Breast epithelium (tissue), 4 donors: ENCODE data around the gene MYOT. TPM values are rescaled to one million over a fixed set of nuclear protein-coding genes. Genes with fewer than 3 reads are reported as not detected.

Experiments
- DNase-seq, 2 donors: peaks; one replicate each; pipeline ENCODE4 v3.0.0-alpha.2; 2019; ENCODE audit warnings: low spot score in 2 of 2
- H3K27ac ChIP-seq, 2 donors: fragments of 200-600 bp; sonication (generic) in 1 of 2; one replicate each; pipeline ENCODE4 v1.5.1; 2016 to 2019; ENCODE audit warnings: mild to moderate bottlenecking in 1 of 2
- H3K27me3 ChIP-seq, 2 donors: fragments of 200-600 bp; sonication (generic) in 1 of 2; one replicate each; pipeline versions ENCODE4 v1.5.1 to v1.6.0; 2017 to 2019; ENCODE audit warnings: control low read depth in 1 of 2, mild to moderate bottlenecking in 1 of 2
- H3K36me3 ChIP-seq: fragments of 200-600 bp; one replicate; pipeline ENCODE4 v1.5.1; 2019
- H3K4me1 ChIP-seq, 2 donors: fragments of 200-600 bp; sonication (generic); one replicate each; pipeline ENCODE4 v1.5.1; 2016 to 2019; ENCODE audit warnings: control low read depth in 1 of 2
- H3K4me3 ChIP-seq, 3 donors: fragments of 200-600 bp; sonication (generic); 1 replicate in 2 of 3; 2 replicates in 1 of 3; pipeline ENCODE4 v1.5.1; 2016 to 2019; ENCODE audit warnings: mild to moderate bottlenecking in 3 of 3, moderate library complexity in 2 of 3
- H3K9me3 ChIP-seq, 2 donors: fragments of 200-600 bp; sonication (generic) in 1 of 2; one replicate each; pipeline ENCODE4 v1.5.1; 2016 to 2019; ENCODE audit warnings: control low read depth in 1 of 2
- POLR2A ChIP-seq: fragments of 450-650 bp; IDR thresholded peaks from one replicate; pipeline ENCODE4 v1.6.1; 2016; ENCODE audit warnings: antibody characterized with exemption, mild to moderate bottlenecking, moderate library complexity
- POLR2AphosphoS5 ChIP-seq, 3 donors: sonication (generic); formaldehyde crosslinking; IDR thresholded peaks; one replicate each; pipeline ENCODE4 v1.6.1; 2017; ENCODE audit warnings: antibody characterized with exemption in 3 of 3
- intact Hi-C: fragments of 100-400 bp; cut with DNase I; formaldehyde crosslinking; loops from one replicate; pipeline ENCODE4 v1.15.1; 2023; ENCODE audit warnings: low total_unique reads
- total RNA-seq, 3 donors: library from RNA; depleted of rRNA; stranded (reverse); fragments of >200 nt; gene quantifications; one replicate each; pipeline ENCODE4 v1.1.0, GENCODE V29; 2016
- TF ChIP-seq, protein P1 (sequence below), 3 donors: fragments of 450-650 bp; IDR thresholded peaks; one replicate each; pipeline ENCODE4 v1.5.1; 2016 to 2017; ENCODE audit warnings: antibody characterized with exemption in 3 of 3, mild to moderate bottlenecking in 3 of 3, moderate library complexity in 3 of 3

The MYOT gene
- total RNA-seq, 3 donors from 2014 or later: 2.3 to 11.0 (median 4.7) TPM

DNA sequence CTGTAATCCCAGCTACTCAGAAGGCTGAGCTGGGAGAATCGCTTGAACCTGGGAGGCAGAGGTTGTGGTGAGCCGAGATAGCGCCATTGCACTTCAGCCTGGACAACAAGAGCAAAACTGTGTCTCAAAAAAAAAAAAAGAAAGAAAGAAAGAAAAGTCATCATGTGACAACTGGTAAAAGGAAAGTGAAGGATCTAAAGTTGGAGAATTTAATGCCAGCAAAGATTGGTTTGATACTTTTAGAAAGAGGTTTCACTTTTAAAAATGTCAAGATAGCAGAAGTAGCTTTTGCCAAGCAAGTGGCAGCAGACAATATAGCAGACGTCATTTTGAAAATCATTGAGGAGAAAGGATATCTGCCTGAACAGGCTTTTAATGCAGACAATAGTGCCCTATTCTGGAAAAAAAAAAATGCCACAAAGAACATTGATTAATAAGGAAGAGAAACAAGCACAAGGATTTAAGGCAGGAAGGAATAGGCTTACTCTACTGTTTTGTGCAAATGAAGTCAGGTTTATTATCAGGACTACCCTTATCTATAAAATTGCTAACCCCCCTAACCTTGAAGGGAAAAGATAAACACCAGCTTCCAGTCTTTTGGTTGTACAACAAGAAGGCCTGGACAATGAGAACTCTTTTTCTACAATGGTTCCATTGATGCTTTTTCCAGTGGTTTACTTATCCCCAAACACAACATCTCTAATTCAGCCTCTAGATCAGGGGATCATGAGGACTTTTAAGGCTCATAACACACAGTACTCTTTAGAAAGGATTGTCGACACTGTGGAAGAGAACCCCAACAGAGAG, 33.6 kb downstream of the MYOT start:
- Histone ChIP-seq H3K9me3 (no peaks in the 10 kb centered on the region), H3K36me3 (no peaks in the 10 kb centered on the region), H3K27ac (no peak overlapping the region), H3K4me1 (no peaks in the 10 kb centered on the region), H3K4me3 (no peak overlapping the region), H3K27me3 (no peaks in the 10 kb centered on the region)
- DNase-seq: no peak
- TF ChIP-seq, protein P1, sequence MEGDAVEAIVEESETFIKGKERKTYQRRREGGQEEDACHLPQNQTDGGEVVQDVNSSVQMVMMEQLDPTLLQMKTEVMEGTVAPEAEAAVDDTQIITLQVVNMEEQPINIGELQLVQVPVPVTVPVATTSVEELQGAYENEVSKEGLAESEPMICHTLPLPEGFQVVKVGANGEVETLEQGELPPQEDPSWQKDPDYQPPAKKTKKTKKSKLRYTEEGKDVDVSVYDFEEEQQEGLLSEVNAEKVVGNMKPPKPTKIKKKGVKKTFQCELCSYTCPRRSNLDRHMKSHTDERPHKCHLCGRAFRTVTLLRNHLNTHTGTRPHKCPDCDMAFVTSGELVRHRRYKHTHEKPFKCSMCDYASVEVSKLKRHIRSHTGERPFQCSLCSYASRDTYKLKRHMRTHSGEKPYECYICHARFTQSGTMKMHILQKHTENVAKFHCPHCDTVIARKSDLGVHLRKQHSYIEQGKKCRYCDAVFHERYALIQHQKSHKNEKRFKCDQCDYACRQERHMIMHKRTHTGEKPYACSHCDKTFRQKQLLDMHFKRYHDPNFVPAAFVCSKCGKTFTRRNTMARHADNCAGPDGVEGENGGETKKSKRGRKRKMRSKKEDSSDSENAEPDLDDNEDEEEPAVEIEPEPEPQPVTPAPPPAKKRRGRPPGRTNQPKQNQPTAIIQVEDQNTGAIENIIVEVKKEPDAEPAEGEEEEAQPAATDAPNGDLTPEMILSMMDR (IDR thresholded peaks at IDR 0.05): no peak
- TF ChIP-seq POLR2A (no peak), POLR2AphosphoS5 (IDR thresholded peaks at IDR 0.05) (no peak)
- intact Hi-C loops: no loop called here

DNA sequence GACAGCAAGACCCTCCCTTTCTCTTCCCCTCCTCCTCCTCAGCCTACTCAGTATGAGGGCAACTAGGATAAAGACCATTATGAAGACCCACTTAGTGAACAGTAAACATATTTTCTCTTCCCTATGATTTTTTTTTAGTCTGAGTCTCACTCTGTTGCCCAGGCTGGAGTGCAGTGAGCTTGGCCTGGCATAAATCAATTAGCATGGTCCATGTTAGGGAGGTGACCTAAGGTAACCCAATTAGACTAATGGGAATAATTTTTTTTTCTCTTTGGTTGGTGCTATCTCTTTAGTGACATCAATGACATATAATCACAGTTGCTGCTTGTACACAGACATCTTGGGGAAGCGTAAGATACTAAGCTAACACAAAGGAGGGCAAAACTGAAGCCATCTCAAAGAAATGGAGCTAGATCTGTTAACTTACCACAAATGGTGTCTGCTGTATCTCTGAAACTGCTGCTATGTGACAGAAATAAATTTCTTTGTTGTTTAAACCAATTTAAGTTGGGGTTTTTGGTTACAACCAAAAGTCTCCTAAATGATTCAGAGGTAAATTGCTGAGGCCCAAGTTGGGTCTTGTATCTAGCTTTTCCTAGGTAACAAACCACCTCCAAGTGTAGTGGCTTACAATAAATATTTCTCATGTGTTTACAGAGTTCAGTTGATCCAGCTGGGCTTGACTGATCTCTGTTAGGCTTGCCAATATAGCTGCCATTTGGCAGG, 34.9 kb downstream of the MYOT start:
- Histone ChIP-seq H3K27ac (no peak overlapping the region), H3K4me3 (no peak overlapping the region), H3K9me3 (no peaks in the 10 kb centered on the region), H3K36me3 (no peaks in the 10 kb centered on the region), H3K4me1 (no peaks in the 10 kb centered on the region), H3K27me3 (no peaks in the 10 kb centered on the region)
- TF ChIP-seq POLR2A (no peak), POLR2AphosphoS5 (IDR thresholded peaks at IDR 0.05) (no peak)
- TF ChIP-seq, protein P1 (IDR thresholded peaks at IDR 0.05): no peak
- DNase-seq: no peak
- intact Hi-C loops: no loop called here

DNA sequence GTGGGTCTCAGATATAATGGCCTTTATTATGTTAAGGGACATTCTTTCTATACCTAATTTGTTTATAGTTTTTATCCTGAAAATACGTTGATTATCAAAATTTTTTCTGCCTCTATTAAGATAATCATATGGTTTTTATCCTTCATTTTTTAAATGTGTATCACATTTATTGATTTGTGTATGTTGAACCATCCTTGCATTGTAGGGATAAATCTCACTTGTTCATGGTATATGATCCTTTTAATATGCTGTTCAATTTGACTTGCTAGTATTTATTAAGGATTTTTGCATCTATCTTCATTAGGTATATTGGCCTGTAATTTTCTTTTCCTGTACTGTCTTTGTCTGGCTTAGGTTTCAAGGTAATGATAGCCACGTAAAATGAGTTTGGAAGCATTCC, 47.1 kb downstream of the MYOT start:
- intact Hi-C loops: no loop called here

DNA sequence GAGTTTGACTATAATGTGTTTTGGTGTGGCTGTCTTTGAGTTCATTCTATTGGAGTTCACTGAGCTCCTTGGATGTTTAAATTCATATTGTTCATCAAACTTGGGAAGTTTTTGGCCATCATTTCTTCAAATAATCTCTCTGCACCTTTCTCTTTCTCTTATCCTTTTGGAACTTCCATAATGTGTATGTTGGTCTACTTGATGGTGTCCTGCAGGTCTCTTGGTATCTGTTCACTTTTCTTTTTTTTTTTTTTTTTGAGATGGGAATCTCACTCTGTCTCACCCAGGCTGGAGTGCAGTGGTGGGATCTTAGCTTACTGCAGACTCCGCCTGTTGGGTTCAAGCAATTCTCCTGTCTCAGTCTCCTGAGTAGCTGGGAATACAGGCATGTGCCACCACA, 49.3 kb downstream of the MYOT start:
- Histone ChIP-seq H3K27me3 (no peaks in the 10 kb centered on the region), H3K9me3 (peaks cover 0 to 13% of the 10 kb centered on the region in 2 donors), H3K27ac (no peak overlapping the region), H3K4me1 (no peaks in the 10 kb centered on the region), H3K36me3 (no peaks in the 10 kb centered on the region), H3K4me3 (no peak overlapping the region)
- no peak for DNase-seq
- no peak for TF ChIP-seq POLR2A
- TF ChIP-seq, protein P1 (IDR thresholded peaks at IDR 0.05): no peak
- no peak for TF ChIP-seq POLR2AphosphoS5 (IDR thresholded peaks at IDR 0.05)
- intact Hi-C loops: no loop called here

More for the DNA sequence above, 47.1 kb downstream of the MYOT start:
- Histone ChIP-seq H3K27me3 (no peaks in the 10 kb centered on the region), H3K27ac (no peak overlapping the region), H3K9me3 (peaks cover 0 to 27% of the 10 kb centered on the region in 2 donors), H3K4me3 (no peak overlapping the region), H3K4me1 (no peaks in the 10 kb centered on the region), H3K36me3 (no peaks in the 10 kb centered on the region)
- TF ChIP-seq, protein P1 (IDR thresholded peaks at IDR 0.05): no peak
- no peak for TF ChIP-seq POLR2A
- no peak for TF ChIP-seq POLR2AphosphoS5 (IDR thresholded peaks at IDR 0.05)
- DNase-seq: no peak

DNA sequence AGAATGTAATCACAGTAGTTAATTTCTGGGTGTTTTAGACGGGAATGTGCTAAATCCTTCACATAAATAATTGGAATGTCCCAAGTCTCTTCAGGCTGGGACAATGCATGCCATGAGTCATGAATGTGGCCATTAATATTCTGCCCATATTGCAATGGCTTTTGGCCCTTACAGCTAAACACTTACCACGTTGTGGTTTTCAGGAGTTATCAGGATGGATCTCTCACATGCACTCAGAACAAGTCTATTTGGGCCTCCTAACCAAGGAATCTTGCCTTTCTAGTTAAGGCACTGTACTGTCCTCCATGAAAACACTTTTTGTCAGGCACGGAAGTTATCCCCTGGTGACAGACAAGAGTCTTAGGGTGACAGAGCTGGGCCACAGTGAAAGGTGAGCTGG, 54.3 kb downstream of the MYOT start:
- DNase-seq: no peak
- intact Hi-C loops: no loop called here
- H3K27me3 ChIP-seq: no peaks in the 10 kb centered on the region
- H3K4me3 ChIP-seq: no peak overlapping the region
- peak overlapping the region in 1 of 2 donors; percentile 49 for H3K27ac ChIP-seq
- H3K9me3 ChIP-seq: no peaks in the 10 kb centered on the region
- H3K36me3 ChIP-seq: no peaks in the 10 kb centered on the region
- TF ChIP-seq, protein P1 (IDR thresholded peaks at IDR 0.05): no peak
- TF ChIP-seq POLR2AphosphoS5 (IDR thresholded peaks at IDR 0.05): peak in 1 of 3 donors; percentile 11
- no peaks in the 10 kb centered on the region for H3K4me1 ChIP-seq
